Caki2 (cell line): Measurements from ENCODE around the gene RBM15. TPM values are rescaled to one million over a fixed set of nuclear protein-coding genes. Genes with fewer than 3 reads are reported as not detected.

Source experiments
- DNase-seq: peaks from one replicate; pipeline ENCODE4 v3.0.0-alpha.2; 2015; ENCODE audit warnings: low read depth
- in situ Hi-C: cut with HindIII; loops from 2 replicates; pipeline ENCODE4 v1.10.0; 2016; ENCODE audit warnings: low sequenced_read_pairs, low pct_unique_long_range_greater_than_20kb, mixed read lengths
- total RNA-seq: library from RNA; depleted of rRNA; stranded (reverse); fragments of >200 nt; shearing (Covaris generic); gene quantifications from 2 replicates; pipeline ENCODE4 v1.2.3, GENCODE V29; 2014; ENCODE audit warnings: low replicate concordance; rRNA removed

Gene RBM15
- total RNA-seq: 12.6 and 14.1 TPM in 2 replicates

- DNase-seq: peak; percentile 100
- in situ Hi-C loops: no loop called here
These were observed at the start of gene RBM15 for GRCh38 chr1:110338886-110339406. TSS of gene RBM15 (plus strand) at chr1:110339377. CDS start at chr1:110339406, 29 bp downstream.

GRCh38 chr1:110291241-110292030, 47.7 kb upstream of the RBM15 start:
- no peak for DNase-seq
- in situ Hi-C loops: no loop called here

GRCh38 chr1:110292031-110292741, 47.0 kb upstream of the RBM15 start:
- peak; percentile 30 for DNase-seq
- in situ Hi-C loops: no loop called here

GRCh38 chr1:110293601-110294104, 45.5 kb upstream of the RBM15 start:
- no peak for DNase-seq
- in situ Hi-C loops: no loop called here

- DNase-seq: no peak
- in situ Hi-C loops: no loop called here
These were observed 44.9 kb upstream of the RBM15 start for GRCh38 chr1:110294308-110294707.

- no peak for DNase-seq
- in situ Hi-C loops: no loop called here
These were observed 40.2 kb upstream of the RBM15 start for GRCh38 chr1:110298991-110299390.

GRCh38 chr1:110300412-110301085, 38.6 kb upstream of the RBM15 start:
- no peak for DNase-seq
- in situ Hi-C loops: no loop called here

- in situ Hi-C loops: no loop called here
- no peak for DNase-seq
These were observed 36.3 kb upstream of the RBM15 start for GRCh38 chr1:110302836-110303235.

GRCh38 chr1:110305900-110306420, 33.2 kb upstream of the RBM15 start:
- no peak for DNase-seq
- in situ Hi-C loops: no loop called here

- no peak for DNase-seq
- in situ Hi-C loops: no loop called here
These were observed 31.8 kb upstream of the RBM15 start for GRCh38 chr1:110307239-110307974.

GRCh38 chr1:110308247-110308646, 30.9 kb upstream of the RBM15 start:
- DNase-seq: no peak
- in situ Hi-C loops: no loop called here

- in situ Hi-C loops: no loop called here
These were observed 30.0 kb upstream of the RBM15 start for GRCh38 chr1:110309139-110309538.

GRCh38 chr1:110309767-110310166, 29.4 kb upstream of the RBM15 start:
- no peak for DNase-seq
- in situ Hi-C loops: no loop called here

More at GRCh38 chr1:110309139-110309538, 30.0 kb upstream of the RBM15 start:
- DNase-seq: no peak

GRCh38 chr1:110310300-110310699, 28.9 kb upstream of the RBM15 start:
- no peak for DNase-seq
- in situ Hi-C loops: no loop called here

- in situ Hi-C loops: no loop called here
- peak; percentile 45 for DNase-seq
These were observed 26.7 kb upstream of the RBM15 start for GRCh38 chr1:110312188-110313121.

GRCh38 chr1:110316735-110317134, 22.4 kb upstream of the RBM15 start:
- no peak for DNase-seq
- in situ Hi-C loops: no loop called here

GRCh38 chr1:110318046-110318445, 21.1 kb upstream of the RBM15 start:
- DNase-seq: no peak
- in situ Hi-C loops: no loop called here
